Activated CD4-positive, alpha-beta T cell treated with anti-CD3 and anti-CD28 coated beads, Interleukin-2, Interleukin-6, amounts not matched to agents 100 ng/mL and 50 ng/mL, durations not matched to agents 16 hours and 8 hours (primary cell): Measurements from ENCODE around the gene SLC38A2.

ENCODE experiments used
- DNase-seq: peaks from one replicate; pipeline ENCODE4 v3.0.0-alpha.2; 2020

SLC38A2 gene

GRCh38 chr12:46391630-46392029 is 19.1 kb upstream of the SLC38A2 start:
- DNase-seq, result no peak

DNA sequence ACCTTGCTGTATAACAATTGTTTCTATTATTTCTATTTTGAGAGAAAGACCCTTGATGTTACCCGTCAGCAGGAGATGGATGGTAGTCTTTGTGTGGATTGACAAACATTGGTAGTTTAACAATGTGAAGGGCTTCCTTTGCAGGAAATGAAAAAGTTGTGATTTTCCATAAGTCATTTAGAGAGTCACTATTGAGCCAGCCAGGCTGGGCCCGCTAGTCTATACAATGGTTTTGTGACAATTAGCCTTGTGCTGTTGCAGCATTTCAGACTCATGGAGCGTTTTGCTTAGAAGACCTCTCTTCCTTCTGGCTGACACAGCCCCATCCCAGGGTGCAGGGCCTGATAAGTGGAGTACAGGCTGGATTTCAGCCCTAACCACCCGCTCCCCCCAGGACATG is 18.3 kb upstream of the SLC38A2 start:
- DNase-seq, result peak; percentile 54

DNA sequence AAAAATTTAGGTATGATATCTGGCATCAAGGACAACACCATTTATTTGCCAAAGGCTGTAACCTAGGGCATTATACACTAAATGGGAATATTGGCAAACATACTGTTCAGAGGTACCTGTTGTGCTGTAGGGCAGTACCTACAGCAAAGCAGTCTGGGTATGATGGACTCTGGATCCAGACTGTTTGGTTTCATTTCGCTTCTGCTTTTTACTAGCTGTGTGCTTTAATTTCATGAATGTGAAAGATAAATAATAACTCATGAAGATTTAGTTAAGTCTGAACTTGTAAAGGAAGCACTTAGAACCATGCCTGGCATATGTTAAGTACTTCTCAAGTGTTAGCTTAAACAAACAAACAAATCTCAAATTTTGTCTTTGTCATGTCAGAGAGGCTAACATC is 17.7 kb upstream of the SLC38A2 start:
- no peak for DNase-seq

GRCh38 chr12:46389031-46389616 is 16.6 kb upstream of the SLC38A2 start:
- no peak for DNase-seq

- DNase-seq, result no peak
Measured at GRCh38 chr12:46388427-46389021, 16.0 kb upstream of the SLC38A2 start.

GRCh38 chr12:46387670-46388069 is 15.1 kb upstream of the SLC38A2 start:
- DNase-seq, result peak; percentile 76

DNA sequence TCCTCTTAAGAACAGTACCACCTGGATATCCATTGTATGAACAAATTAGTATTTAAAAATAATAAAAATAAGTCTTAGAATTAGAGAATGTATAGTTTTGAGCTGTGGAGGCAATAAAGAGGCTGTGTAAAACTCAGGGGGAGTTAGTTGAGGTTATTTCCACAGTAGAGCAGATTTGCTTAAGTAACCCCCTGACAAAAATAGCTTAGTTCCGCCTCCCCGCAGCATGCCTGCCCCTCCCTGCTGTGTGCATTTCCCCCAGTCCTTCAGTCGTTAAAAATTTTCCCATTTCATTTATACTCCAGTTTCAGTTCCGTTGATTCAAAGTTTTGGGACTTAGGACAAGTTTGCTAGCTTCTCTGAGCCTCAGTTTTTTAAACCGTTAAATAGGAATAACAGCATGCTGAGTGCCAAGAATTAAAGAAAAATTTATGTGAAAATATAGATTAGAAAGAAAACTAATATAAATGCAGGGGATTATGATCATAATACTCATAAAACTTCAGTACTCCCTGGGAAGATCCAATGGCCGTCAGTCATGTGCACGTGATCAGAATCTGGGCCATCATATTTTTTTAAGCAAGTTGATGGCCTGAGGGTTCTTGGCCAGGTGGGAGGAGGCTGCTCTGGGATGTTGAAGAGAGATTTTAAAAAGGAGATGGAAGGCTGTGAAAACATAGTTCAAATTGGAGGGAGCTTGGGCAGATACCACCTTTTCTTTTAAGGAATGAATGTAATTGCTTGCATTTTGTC is 14.5 kb upstream of the SLC38A2 start:
- no peak for DNase-seq

DNA sequence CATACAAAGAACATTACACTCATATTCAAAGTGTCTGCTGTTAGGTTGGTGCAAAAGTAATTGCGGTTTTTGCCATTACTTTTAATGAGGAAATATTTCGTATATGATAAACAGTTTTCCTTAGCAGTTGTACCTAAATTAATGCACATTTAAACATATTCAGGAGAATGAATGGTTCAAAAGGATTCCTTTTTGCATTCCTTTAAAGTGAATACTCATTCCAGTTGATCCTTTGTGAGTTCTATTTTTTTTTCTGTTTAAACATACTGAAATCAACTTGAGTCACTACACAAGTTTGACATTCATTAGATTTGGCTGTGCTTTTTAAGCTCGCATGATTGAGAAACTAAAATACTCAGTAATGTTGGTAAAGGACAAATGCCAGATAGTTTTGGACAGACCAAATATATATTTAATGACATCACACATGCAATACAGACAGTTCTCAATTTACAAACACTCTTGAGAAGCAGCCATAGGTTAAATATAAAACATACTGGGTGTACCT is 13.8 kb upstream of the SLC38A2 start:
- DNase-seq, result no peak

GRCh38 chr12:46385438-46385837 is 12.9 kb upstream of the SLC38A2 start:
- no peak for DNase-seq

DNA sequence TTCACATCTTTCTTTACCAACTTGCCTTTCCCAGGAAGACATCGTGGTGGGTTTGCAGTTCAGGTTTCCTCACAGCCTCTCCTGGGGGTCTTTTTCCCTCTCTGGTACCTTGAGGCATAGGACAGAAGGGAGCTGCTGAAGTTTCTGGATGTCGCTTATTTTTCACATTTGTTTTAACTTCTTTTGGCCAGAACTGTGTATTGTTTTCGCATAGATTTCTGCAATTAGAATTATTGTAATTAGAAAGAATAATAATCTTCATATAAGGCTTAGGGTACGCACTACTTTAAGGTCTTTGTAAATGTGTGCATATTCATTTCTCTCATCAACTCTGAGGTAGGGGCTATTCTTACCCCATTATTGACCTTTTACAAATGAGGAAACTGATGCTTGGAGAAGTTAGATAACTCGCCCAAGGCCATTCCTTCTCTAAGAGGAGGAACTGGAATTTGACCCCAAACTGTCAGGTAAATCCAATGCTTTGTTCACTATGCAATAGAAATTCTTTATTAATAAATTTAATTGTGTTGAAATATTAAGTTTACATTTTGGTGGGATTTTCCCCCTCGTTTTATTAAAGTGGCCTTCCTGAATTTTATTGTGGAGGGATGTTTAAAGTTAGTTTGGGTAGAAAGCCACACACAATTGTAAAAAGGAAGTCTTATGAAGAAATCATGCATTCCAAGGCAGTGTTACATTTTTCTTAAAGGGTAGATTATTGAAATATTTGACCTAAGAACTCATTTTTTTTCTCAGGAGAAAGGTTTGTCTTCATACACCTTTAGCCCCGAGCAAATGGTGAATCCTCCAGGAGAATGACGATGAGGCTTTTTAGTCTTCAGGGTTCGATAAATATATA is 12.1 kb upstream of the SLC38A2 start:
- no peak for DNase-seq

- peak; percentile 75 for DNase-seq
Measured at GRCh38 chr12:46383654-46384450, 11.3 kb upstream of the SLC38A2 start.

GRCh38 chr12:46382964-46383653 is 10.5 kb upstream of the SLC38A2 start:
- DNase-seq, result peak; percentile 97

GRCh38 chr12:46382408-46382963 is 9.9 kb upstream of the SLC38A2 start:
- DNase-seq, result no peak

- DNase-seq, result no peak
Measured at GRCh38 chr12:46380881-46381280, 8.3 kb upstream of the SLC38A2 start.

DNA sequence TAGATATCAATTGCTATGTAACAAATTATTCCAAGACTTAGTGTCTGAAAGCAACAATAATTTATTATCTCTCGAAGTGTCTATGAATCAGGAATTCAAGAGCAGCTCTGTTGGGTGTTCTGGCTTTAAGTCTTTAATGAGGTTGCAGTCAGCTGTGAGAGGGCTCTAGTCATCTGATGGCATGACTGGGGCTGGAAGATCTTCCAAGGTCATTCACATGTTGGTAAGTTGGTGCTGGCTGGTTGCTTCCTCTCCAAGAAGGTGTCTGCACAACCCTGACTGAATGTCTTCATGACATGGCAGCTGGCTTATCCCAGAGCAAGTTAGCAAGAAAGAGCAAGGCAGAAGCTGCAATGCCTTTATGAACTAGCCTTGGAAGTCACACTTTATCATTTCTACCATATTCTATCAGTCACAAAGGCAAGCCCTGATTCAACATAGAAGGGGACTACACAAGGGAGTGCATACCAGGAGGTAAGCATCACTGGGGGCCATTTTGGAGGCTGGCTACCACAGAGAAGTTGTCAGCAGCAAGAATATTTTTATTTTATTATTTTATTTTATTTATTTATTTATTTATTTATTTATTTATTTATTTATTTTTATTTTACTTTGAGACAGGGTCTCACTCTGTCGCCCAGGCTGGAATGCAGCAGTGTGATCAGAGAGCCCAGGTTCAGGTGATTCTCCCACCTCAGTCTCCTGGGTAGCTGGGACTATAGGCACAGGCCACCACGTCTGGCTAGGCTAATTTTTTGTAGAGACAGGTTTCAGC is 7.6 kb upstream of the SLC38A2 start:
- no peak for DNase-seq

- no peak for DNase-seq
Measured at GRCh38 chr12:46379352-46379751, 6.8 kb upstream of the SLC38A2 start.

GRCh38 chr12:46378530-46378929 is 6.0 kb upstream of the SLC38A2 start:
- no peak for DNase-seq

- DNase-seq, result peak; percentile 63
Measured at GRCh38 chr12:46377678-46378077, 5.1 kb upstream of the SLC38A2 start.

GRCh38 chr12:46376579-46376978 is 4.0 kb upstream of the SLC38A2 start:
- no peak for DNase-seq

DNA sequence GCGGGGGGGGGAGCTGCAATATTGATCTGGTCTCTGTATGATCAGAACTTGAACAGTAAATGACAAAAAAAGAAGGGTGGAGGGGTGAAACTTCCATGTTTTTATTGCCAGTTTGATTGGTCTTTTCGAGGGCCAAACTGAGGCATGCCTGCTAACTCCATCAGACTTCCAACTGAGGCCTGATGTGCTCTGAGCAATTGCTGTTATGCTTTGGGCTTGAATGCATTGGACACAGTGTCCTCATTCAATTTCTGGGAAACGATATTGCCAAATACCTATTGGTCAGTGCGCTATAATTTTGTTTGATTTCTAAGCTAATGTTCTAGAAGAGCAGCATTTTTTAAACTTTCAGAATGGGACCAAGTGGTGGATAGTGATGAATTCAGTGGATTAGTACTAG is 2.1 kb upstream of the SLC38A2 start:
- no peak for DNase-seq

GRCh38 chr12:46374310-46374709 is 1.7 kb upstream of the SLC38A2 start:
- no peak for DNase-seq
